ENCODE results near the gene COX17. TPM values are rescaled to one million over a fixed set of nuclear protein-coding genes. Genes with fewer than 3 reads are reported as not detected.
A peak's percentile ranks its signal among the peaks of the same experiment; 100 is the strongest.

The COX17 gene
- total RNA-seq, 1 experiment from 2014 or later, result 49.7 TPM

DNA sequence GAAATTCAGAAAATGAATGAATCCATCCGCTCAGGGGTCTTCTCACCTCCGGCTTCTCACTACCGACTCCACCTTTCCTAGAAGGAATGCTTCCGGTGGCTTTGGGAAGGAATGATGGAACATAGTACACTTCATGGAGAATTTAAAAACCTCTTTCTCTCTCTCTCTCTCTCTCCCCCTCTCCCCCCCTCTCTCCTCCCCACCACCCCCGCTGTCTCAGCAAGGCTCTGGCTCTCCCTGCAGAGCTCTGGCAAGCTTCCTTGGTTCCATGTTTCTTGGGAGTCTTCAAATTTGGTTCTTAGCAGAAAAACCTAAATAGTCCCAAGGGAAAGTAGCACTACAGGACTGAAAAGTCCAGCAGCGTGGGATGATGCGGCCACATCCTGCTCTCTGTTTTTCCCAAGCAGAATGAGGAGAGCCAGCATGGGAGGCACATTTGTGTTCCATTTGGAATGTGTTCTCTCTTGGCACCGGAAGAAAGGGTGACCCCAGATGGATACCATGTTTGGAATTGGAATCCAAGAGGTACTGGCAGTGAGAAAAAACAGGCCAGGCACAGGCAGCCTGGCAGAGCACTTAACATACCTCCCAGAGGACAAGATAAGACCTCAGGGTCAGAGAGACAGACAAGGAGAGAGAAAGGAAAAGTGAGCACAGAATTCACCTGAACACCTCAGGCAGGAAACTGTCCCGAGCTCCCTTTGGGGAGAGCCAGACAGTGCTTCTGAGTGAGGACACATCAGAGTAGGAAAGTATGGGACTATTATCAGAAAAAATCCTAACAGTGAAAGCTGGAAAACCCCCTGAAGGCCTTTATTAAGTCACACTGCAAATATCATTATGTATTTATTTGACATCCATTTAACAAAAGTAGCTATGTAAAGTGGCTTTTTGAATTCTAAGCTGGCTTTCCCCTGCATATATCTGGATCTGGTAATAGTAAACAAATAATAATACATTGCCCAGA, 16.4 kb downstream of the COX17 start, which contains the start of gene POPDC2:
POPDC2 (minus strand) TSS at position 116 of the 967 bp plus-strand sequence. CDS start 166 bp downstream, outside the sequence.
- H3K4me1 ChIP-seq (ENCODE audit: insufficient read depth, low read length, poor library complexity, severe bottlenecking), result peaks cover 19% of the 10 kb centered on the region
- H3K27ac ChIP-seq (ENCODE audit: low read depth, low read length, poor library complexity, severe bottlenecking), result no peak within 1 kb of the TSS
- no peaks in the 10 kb centered on the region for H3K27me3 ChIP-seq (replicated peaks; ENCODE audit: insufficient read depth, low read depth, low read length, poor library complexity)
- BruUV-seq (replicated peaks), result no TSS peak
- ChIA-PET POLR2A (ENCODE audit: low non-redundant PET) (no interaction called here), CTCF (interaction anchor here (0.6 kb wide), 1 partner anchor 519 kb away, joined by 3 read pairs; no protein-coding TSS in a partner anchor)
- H3K4me3 ChIP-seq (ENCODE audit: low read depth, low read length, poor library complexity, severe bottlenecking), result no peak within 1 kb of the TSS
- no peaks in the 10 kb centered on the region for H3K36me3 ChIP-seq (ENCODE audit: insufficient read depth, low read length, poor library complexity, severe bottlenecking)
- peak; percentile 42 for DNase-seq (ENCODE audit: low spot score)
- TF ChIP-seq, protein P1, sequence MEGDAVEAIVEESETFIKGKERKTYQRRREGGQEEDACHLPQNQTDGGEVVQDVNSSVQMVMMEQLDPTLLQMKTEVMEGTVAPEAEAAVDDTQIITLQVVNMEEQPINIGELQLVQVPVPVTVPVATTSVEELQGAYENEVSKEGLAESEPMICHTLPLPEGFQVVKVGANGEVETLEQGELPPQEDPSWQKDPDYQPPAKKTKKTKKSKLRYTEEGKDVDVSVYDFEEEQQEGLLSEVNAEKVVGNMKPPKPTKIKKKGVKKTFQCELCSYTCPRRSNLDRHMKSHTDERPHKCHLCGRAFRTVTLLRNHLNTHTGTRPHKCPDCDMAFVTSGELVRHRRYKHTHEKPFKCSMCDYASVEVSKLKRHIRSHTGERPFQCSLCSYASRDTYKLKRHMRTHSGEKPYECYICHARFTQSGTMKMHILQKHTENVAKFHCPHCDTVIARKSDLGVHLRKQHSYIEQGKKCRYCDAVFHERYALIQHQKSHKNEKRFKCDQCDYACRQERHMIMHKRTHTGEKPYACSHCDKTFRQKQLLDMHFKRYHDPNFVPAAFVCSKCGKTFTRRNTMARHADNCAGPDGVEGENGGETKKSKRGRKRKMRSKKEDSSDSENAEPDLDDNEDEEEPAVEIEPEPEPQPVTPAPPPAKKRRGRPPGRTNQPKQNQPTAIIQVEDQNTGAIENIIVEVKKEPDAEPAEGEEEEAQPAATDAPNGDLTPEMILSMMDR (conservative IDR thresholded peaks at IDR 0.05; ENCODE audit: low read depth, low read length), result no peak
- no peak for TF ChIP-seq EZH2 (IDR thresholded peaks at IDR 0.05; ENCODE audit: borderline replicate concordance, low read depth, low read length, poor library complexity, severe bottlenecking)
- intact Hi-C loops (cut with micrococcal nuclease; ENCODE audit: unreplicated experiment), result no loop called here
- no peaks in the 10 kb centered on the region for H3K9me3 ChIP-seq (ENCODE audit: low read depth, low read length, poor library complexity, severe bottlenecking)

DNA sequence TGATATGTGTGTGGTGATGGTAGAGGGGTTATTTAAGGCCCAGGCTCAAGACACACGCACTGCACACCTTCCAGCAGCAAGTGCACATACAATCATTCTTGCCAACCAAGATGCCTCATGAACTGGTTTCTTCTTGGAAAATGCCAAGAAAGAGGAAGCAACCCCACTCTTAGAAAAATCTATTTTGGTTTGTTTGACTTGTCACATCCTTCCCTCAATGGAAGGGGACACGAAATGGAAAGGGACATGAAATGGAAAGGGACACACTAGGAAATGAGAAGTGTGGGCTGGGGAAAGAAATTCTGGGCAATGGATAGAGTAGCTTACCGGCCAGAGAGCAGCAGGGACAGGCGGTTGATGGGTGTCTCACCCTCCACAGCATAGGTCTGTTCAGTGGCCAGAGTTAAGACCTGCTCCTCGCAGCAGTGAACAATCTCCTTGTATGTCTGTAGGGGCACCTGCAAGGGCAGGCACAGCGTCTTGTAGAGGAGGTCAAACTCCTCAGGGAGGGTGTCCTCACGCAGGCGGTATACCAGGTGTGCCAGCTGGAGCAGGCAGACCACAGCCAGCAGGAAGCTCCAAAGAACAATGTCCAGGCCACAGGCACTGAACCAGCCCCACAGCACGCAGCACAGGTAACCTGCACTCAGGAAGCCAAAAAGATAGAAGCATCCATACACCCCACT, 17.5 kb downstream of the COX17 start:
- no peaks in the 10 kb centered on the region for H3K27me3 ChIP-seq (replicated peaks; ENCODE audit: insufficient read depth, low read depth, low read length, poor library complexity)
- no peak overlapping the region for H3K4me3 ChIP-seq (ENCODE audit: low read depth, low read length, poor library complexity, severe bottlenecking)
- ChIA-PET POLR2A (ENCODE audit: low non-redundant PET) (no interaction called here), CTCF (no interaction called here)
- peaks cover 19% of the 10 kb centered on the region for H3K4me1 ChIP-seq (ENCODE audit: insufficient read depth, low read length, poor library complexity, severe bottlenecking)
- DNase-seq (ENCODE audit: low spot score), result no peak
- no peak overlapping the region for H3K27ac ChIP-seq (ENCODE audit: low read depth, low read length, poor library complexity, severe bottlenecking)
- TF ChIP-seq, protein P1 (conservative IDR thresholded peaks at IDR 0.05; ENCODE audit: low read depth, low read length), result no peak
- no peak for TF ChIP-seq EZH2 (IDR thresholded peaks at IDR 0.05; ENCODE audit: borderline replicate concordance, low read depth, low read length, poor library complexity, severe bottlenecking)
- no TSS peak for BruUV-seq (replicated peaks)
- intact Hi-C loops (cut with micrococcal nuclease; ENCODE audit: unreplicated experiment), result no loop called here
- H3K36me3 ChIP-seq (ENCODE audit: insufficient read depth, low read length, poor library complexity, severe bottlenecking), result no peaks in the 10 kb centered on the region
- no peaks in the 10 kb centered on the region for H3K9me3 ChIP-seq (ENCODE audit: low read depth, low read length, poor library complexity, severe bottlenecking)

DNA sequence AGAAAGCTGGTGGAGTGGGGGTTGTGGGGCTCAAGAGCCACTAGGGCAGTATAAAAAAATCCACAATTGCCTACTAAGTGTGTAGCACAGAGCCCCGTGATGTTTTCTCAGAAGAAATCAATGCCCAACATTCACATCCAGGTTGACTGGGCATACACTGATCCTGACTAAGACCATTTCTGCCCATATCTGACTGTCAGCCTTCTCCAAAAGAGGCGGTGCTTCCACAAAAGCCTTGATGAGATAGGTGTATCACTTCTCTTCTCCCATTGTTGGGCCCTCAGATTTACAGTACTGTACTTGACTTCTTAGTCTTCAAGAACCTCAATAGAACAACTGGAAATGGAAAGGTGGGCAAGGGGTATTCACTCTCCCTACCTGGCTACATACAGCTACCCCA, 18.2 kb downstream of the COX17 start:
- no TSS peak for BruUV-seq (replicated peaks)
- DNase-seq (ENCODE audit: low spot score), result no peak
- ChIA-PET POLR2A (ENCODE audit: low non-redundant PET) (no interaction called here), CTCF (no interaction called here)
- Histone ChIP-seq H3K4me3 (ENCODE audit: low read depth, low read length, poor library complexity, severe bottlenecking) (no peak overlapping the region), H3K9me3 (ENCODE audit: low read depth, low read length, poor library complexity, severe bottlenecking) (no peaks in the 10 kb centered on the region), H3K27ac (ENCODE audit: low read depth, low read length, poor library complexity, severe bottlenecking) (no peak overlapping the region), H3K36me3 (ENCODE audit: insufficient read depth, low read length, poor library complexity, severe bottlenecking) (no peaks in the 10 kb centered on the region), H3K27me3 (replicated peaks; ENCODE audit: insufficient read depth, low read depth, low read length, poor library complexity) (no peaks in the 10 kb centered on the region), H3K4me1 (ENCODE audit: insufficient read depth, low read length, poor library complexity, severe bottlenecking) (peaks cover 17% of the 10 kb centered on the region)
- TF ChIP-seq, protein P1 (conservative IDR thresholded peaks at IDR 0.05; ENCODE audit: low read depth, low read length), result no peak
- no peak for TF ChIP-seq EZH2 (IDR thresholded peaks at IDR 0.05; ENCODE audit: borderline replicate concordance, low read depth, low read length, poor library complexity, severe bottlenecking)
- intact Hi-C loops (cut with micrococcal nuclease; ENCODE audit: unreplicated experiment), result no loop called here

Data from A673 (cell line).